Measurements from ENCODE around the gene TNP2.

Gene TNP2

DNA sequence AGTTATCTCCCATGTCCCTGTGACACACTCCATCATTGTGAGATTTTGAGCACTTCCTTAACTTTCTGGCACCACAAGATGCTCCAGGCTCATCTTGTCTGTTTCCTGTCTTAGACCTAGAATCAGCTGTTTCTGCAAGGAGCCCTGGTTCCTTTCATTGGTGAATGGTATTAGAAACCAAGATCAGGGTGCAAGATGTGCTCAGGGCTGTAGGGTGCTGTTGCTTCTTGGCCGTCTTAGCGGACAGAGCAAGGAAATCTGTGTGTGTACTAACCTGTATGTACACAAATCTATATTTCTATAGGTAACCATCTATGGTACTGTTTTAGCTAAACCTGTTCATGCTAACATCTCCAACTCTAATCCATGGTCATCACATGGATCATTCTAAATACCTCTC is 20.1 kb upstream of the TNP2 start:
- ChIA-PET POLR2A (ENCODE audit: low non-redundant PET) (no interaction called here), CTCF (no interaction called here)
- TF ChIP-seq, protein P1, sequence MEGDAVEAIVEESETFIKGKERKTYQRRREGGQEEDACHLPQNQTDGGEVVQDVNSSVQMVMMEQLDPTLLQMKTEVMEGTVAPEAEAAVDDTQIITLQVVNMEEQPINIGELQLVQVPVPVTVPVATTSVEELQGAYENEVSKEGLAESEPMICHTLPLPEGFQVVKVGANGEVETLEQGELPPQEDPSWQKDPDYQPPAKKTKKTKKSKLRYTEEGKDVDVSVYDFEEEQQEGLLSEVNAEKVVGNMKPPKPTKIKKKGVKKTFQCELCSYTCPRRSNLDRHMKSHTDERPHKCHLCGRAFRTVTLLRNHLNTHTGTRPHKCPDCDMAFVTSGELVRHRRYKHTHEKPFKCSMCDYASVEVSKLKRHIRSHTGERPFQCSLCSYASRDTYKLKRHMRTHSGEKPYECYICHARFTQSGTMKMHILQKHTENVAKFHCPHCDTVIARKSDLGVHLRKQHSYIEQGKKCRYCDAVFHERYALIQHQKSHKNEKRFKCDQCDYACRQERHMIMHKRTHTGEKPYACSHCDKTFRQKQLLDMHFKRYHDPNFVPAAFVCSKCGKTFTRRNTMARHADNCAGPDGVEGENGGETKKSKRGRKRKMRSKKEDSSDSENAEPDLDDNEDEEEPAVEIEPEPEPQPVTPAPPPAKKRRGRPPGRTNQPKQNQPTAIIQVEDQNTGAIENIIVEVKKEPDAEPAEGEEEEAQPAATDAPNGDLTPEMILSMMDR (conservative IDR thresholded peaks at IDR 0.05; ENCODE audit: low read depth): no peak
- no peak for DNase-seq (ENCODE audit: low spot score)
- H3K27ac ChIP-seq: no peak overlapping the region

DNA sequence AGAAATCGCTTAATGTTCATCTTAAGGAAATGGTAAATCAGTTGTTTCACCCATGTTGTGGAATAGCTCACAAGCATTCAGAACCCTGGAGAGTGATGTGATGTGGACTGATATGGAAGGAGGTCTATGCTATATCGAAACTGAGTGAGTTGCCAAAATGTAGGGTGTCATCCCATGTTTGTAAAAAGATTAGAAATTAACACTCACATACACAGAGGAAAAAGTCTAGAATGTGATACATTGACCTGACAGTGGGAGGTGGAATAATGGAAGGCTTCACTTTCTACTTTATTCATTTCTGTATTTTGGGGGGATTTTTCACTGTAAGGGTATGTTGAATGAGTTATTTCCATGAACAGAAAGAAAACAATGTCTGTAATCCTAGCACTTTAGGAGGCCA is 16.7 kb upstream of the TNP2 start:
- ChIA-PET CTCF (no interaction called here), POLR2A (ENCODE audit: low non-redundant PET) (no interaction called here)
- no peak for DNase-seq (ENCODE audit: low spot score)
- TF ChIP-seq, protein P1 (conservative IDR thresholded peaks at IDR 0.05; ENCODE audit: low read depth): no peak
- H3K27ac ChIP-seq: no peak overlapping the region

DNA sequence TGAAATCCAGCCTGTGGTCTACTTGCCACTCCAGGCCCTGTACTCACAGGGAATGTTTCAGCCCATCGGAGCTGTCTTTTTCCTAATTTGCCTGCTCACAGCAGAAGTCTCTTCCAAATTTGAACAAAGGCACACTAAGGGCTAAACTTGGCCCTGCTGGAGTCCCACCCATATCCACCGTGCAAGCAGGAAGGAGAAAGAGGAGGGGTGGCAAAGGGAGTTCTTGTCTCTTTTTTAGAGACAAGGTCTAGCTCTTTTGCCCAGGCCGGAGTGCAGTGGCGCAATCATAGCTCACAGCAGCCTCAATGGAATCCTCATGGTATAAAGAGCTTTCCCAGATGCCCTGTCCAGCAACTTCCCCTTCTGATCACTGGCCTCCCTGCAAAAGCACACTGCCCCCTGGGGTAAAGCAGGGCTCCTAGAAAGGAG is 14.7 kb upstream of the TNP2 start:
- no peak overlapping the region for H3K27ac ChIP-seq
- TF ChIP-seq, protein P1 (conservative IDR thresholded peaks at IDR 0.05; ENCODE audit: low read depth): no peak
- ChIA-PET CTCF (interaction anchor here (0.7 kb wide), 1 partner anchor 583 kb away, joined by 3 read pairs; no protein-coding TSS in a partner anchor), POLR2A (ENCODE audit: low non-redundant PET) (no interaction called here)
- DNase-seq (ENCODE audit: low spot score): no peak

DNA sequence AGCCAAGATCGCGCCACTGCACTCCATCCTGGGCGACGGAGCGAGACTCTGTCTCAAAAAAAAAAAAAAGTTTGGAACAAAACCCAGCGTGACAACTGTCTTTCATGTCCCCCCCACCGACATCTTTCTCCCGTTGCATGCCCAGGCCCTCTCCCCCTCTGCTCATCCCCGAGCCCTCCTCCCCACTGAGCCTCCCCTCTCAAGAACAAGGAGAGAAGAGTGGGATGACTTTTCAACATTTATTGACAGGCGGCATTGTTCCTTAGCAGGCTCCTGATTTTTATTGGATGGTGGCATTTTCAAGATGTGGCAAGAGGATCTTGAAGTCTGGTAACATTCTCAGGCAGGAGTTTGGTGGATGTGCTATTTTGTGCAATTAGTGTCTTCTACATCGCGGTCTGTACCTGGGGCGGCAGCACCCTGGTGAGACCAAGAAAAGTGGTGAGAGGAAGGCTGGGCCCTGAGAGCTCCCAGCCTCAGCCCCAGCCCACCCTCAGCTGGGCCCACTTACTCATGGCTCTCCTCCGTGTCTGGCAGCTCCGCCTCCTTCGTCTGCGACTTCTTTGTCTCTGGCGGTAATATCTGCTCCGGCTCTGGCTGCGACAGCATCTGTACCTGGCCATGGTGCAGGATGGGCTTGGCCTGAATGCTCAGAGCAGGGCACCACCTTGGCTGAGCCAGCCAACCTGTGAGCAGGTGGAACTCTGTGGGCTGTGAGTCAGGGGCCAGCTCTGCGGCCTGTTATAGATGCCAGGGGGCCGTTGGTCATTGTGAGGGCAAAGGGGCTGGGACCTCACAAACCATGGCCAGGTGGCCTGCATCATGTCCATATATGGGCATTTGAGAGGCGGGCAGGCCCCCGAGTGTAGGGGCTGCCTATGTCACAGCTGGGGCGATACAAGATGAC is 11.7 kb upstream of the TNP2 start, which contains the start of gene PRM1:
PRM1 (minus strand) TSS at position 715 of the 907 bp plus-strand sequence; CDS start at position 623, 92 bp downstream.
- ChIA-PET POLR2A (ENCODE audit: low non-redundant PET) (no interaction called here), CTCF (no interaction called here)
- TF ChIP-seq, protein P1 (conservative IDR thresholded peaks at IDR 0.05; ENCODE audit: low read depth): no peak
- DNase-seq (ENCODE audit: low spot score): no peak
- H3K27ac ChIP-seq: no peak within 1 kb of the TSS

DNA sequence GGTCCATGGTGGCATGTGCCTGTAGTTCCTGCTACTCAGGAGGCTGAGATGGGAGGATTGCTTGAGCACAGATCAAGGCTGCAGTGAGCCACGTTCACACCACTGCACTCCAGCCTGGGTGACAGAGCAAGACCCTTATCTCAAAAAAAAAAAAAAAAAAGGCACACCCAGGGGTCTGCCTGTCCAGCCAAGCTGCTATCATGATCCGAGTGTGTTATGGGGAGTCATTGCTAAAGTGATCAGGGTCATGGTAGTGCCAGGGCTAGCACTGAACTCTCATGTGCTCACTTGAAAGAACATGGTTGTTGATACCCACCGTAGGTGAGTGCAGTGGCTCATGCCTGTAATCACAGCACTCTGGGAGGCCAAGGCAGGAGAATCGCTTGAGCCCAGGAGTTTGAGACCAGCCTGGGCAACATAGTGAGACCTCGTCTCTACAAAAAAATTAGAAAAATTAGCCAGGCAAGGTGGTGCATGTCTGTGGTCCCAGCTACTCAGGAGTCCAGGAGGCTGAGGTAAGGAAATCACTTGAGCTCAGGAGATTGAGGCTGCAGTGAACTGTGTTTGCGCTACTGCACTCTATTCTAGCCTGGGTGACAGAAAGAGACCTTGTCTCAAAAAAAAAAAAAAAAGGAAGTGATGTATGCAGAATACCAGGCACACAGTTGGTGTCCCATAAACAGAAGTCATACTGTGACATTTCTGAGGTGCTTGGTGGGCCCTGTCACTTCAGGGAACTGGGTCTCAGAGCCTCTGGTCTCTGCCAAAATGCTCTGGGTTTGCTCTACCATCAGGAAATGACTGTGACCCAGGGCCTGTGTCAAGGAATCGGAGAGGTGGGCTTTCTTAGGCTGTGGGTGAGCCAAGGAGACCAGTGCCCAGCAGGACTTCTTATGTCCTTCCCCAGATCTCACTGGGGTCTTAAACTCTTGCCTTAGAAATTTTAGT is 9.8 kb upstream of the TNP2 start:
- no peak for DNase-seq (ENCODE audit: low spot score)
- ChIA-PET POLR2A (ENCODE audit: low non-redundant PET) (no interaction called here), CTCF (no interaction called here)
- H3K27ac ChIP-seq: no peak overlapping the region
- TF ChIP-seq, protein P1 (conservative IDR thresholded peaks at IDR 0.05; ENCODE audit: low read depth): no peak
